GM19043 (cell line): ENCODE measurements around the gene ZNF683.

ENCODE experiments used
- ATAC-seq: cut with Tn5 transposase; IDR thresholded peaks from one replicate; pipeline ENCODE4 v1.9.1; 2021; ENCODE audit warnings: low read depth; ENCODE audit not compliant: unreplicated experiment

The ZNF683 gene

GRCh38 chr1:26315874-26316850 is 56.4 kb downstream of the ZNF683 start:
- ATAC-seq, result no peak

GRCh38 chr1:26314501-26314900 is 58.0 kb downstream of the ZNF683 start:
- no peak for ATAC-seq
